Coronary artery (tissue), 2 donors: ENCODE data around the gene HSD17B13.

Source experiments
- DNase-seq: peaks from one replicate; pipeline ENCODE4 v3.0.0-alpha.2; 2017; ENCODE audit warnings: low spot score
- H3K27ac ChIP-seq, 2 donors: fragments of 200-600 bp; sonication (generic); one replicate each; pipeline ENCODE4 v1.5.1; 2016 to 2019
- H3K4me3 ChIP-seq: fragments of 200-600 bp; sonication (generic); 2 replicates; pipeline ENCODE4 v1.5.1; 2016; ENCODE audit warnings: mild to moderate bottlenecking, moderate library complexity
- CTCF ChIP-seq: fragments of 200-600 bp; sonication (generic); IDR thresholded peaks from one replicate; pipeline ENCODE4 v1.5.1; 2019; ENCODE audit warnings: antibody characterized with exemption

Gene HSD17B13

GRCh38 chr4:87266986-87267385, 55.7 kb downstream of the HSD17B13 start:
- no peak for DNase-seq
- Histone ChIP-seq H3K27ac (no peak overlapping the region), H3K4me3 (no peak overlapping the region)
- no peak for TF ChIP-seq CTCF

DNA sequence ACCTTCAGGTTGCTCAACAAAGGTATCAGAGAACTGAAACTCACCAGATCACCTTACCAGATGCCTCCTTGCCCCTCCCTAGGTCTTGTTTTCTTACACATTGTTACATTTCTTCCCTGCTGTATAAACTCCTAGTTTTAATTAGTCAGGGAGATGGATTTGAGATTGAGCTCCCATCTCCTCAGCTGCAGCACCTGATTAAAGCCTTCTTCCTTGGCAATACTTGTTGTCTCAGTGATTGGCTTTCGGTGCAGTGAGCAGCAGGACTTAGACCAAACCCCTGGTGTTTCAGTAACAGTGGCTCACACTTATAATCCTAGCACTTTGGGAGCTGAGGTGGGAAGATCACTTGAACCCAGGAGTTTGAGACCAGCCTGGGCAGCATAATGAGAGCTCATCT, 59.8 kb downstream of the HSD17B13 start:
- TF ChIP-seq CTCF = no peak
- Histone ChIP-seq H3K27ac (no peak overlapping the region), H3K4me3 (no peak overlapping the region)
- DNase-seq = no peak

GRCh38 chr4:87260477-87260876, 62.2 kb downstream of the HSD17B13 start:
- TF ChIP-seq CTCF = no peak
- Histone ChIP-seq H3K4me3 (no peak overlapping the region), H3K27ac (no peak overlapping the region)
- DNase-seq = no peak

- Histone ChIP-seq H3K4me3 (no peak overlapping the region), H3K27ac (no peak overlapping the region)
- no peak for TF ChIP-seq CTCF
- no peak for DNase-seq
Measured at GRCh38 chr4:87258677-87259076, 64.0 kb downstream of the HSD17B13 start.

DNA sequence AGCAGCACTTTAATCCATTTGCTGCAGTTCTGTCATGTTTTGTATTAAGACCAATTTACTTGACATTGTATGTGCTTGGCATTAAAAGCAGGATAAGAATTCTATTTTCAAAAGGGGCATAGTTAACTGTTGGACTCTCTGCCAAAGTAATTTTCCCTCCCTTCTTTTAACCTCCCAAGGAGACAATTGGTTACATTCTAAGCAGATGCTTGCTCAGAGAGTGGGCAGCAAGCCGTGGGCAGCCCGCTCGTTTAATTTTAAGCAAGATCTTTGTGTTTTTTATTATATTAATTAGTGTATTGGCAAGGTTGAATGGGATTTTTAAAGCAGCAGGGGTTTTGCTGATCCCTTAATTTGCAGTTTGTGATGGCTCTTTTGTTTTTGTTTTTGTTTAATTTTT, 65.2 kb downstream of the HSD17B13 start:
- Histone ChIP-seq H3K27ac (no peak overlapping the region), H3K4me3 (no peak overlapping the region)
- no peak for DNase-seq
- TF ChIP-seq CTCF = no peak

DNA sequence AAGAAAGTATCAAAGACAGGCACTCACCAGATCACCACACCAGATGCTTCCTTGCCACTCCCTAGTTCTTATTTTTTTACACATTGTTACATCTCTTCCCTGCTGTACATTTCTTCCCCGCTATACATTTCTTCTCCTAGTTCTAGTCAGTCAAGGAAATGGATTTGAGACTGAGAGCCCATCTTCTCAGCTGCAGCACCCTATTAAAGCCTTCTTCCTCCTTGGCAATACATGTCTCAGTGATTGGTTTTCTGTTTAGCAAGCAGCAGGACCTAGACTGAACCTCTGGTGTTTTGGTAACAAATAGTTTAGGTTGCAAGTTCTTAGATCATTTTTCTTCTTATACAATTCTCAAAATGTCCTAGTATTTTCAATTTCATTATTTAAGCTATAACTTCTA, 66.9 kb downstream of the HSD17B13 start:
- no peak for DNase-seq
- H3K4me3 ChIP-seq = no peak overlapping the region
- no peak overlapping the region for H3K27ac ChIP-seq
- TF ChIP-seq CTCF = no peak
